ENCODE results near the gene EPS8.

The EPS8 gene

GRCh38 chr12:15662303-15662980 lies 126.7 kb downstream of the EPS8 start:
- TF ChIP-seq, protein P1, sequence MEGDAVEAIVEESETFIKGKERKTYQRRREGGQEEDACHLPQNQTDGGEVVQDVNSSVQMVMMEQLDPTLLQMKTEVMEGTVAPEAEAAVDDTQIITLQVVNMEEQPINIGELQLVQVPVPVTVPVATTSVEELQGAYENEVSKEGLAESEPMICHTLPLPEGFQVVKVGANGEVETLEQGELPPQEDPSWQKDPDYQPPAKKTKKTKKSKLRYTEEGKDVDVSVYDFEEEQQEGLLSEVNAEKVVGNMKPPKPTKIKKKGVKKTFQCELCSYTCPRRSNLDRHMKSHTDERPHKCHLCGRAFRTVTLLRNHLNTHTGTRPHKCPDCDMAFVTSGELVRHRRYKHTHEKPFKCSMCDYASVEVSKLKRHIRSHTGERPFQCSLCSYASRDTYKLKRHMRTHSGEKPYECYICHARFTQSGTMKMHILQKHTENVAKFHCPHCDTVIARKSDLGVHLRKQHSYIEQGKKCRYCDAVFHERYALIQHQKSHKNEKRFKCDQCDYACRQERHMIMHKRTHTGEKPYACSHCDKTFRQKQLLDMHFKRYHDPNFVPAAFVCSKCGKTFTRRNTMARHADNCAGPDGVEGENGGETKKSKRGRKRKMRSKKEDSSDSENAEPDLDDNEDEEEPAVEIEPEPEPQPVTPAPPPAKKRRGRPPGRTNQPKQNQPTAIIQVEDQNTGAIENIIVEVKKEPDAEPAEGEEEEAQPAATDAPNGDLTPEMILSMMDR (IDR thresholded peaks at IDR 0.05; ENCODE audit: low read depth, low read length) = no peak
- H3K4me3 ChIP-seq (ENCODE audit: low read depth, low read length) = no peak overlapping the region

DNA sequence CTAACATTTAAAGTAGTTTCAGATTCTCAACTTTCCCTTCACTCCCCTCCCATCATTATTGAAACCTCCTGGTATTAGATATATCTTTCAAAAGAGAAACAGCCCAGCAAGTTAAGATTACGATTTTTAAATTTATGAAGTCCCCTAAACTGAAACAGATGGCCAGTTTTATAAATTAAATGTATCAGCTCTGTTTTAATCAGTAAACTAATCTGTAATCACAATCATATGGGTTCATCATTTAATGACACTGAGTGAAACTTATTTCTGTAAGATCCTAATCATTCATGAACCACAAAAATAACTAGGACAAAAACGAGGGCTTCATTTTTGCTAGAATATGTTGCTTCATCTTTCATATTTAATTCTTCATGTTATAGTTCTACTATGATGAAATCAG lies 137.8 kb downstream of the EPS8 start:
- TF ChIP-seq, protein P1 (IDR thresholded peaks at IDR 0.05; ENCODE audit: low read depth, low read length) = no peak
- no peak overlapping the region for H3K4me3 ChIP-seq (ENCODE audit: low read depth, low read length)

- TF ChIP-seq, protein P1 (IDR thresholded peaks at IDR 0.05; ENCODE audit: low read depth, low read length) = no peak
Measured at GRCh38 chr12:15650399-15651128, 138.6 kb downstream of the EPS8 start.

GRCh38 chr12:15649347-15649746 lies 139.8 kb downstream of the EPS8 start:
- no peak overlapping the region for H3K4me3 ChIP-seq (ENCODE audit: low read depth, low read length)
- TF ChIP-seq, protein P1 (IDR thresholded peaks at IDR 0.05; ENCODE audit: low read depth, low read length) = no peak

More at GRCh38 chr12:15650399-15651128, 138.6 kb downstream of the EPS8 start:
- H3K4me3 ChIP-seq (ENCODE audit: low read depth, low read length) = no peak overlapping the region

DNA sequence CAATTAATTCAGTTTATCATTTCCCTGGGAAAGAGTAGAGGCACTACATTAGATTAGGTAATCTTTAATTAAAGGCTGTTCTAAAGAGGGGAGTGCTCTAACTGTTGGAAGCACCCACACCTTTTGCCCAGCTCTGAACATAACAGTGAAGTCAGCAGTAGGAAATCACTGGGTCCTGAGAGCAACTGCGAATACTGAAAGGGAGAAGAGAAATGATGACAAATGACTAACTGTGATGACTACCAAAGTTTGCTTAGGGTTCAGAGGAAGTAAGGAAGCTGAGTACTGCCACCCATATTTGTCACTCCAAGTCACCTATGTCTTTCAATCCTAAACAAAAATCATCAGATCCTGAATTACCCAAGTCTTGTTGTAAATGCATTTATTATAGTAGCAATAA lies 140.6 kb downstream of the EPS8 start:
- TF ChIP-seq, protein P1 (IDR thresholded peaks at IDR 0.05; ENCODE audit: low read depth, low read length) = no peak
- no peak overlapping the region for H3K4me3 ChIP-seq (ENCODE audit: low read depth, low read length)

DNA sequence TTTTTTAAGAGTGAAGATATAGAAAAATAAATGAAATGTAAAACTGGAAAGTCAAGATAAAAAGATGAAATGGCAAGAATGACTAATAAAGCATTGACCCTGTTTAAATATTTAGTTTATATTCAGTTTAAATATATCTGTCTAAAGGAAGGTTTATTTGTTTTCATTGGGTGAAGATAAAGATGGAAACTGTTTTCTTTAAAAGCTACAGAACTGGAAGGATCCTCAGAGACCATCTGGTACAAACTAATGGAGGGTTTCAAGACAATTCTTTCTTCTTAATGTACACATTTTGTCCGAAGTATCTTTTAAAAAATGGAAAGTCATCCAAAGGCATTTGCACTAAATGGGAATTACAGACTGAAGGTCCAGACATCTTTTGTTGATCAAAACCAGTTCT lies 142.6 kb downstream of the EPS8 start:
- H3K4me3 ChIP-seq (ENCODE audit: low read depth, low read length) = no peak overlapping the region
- TF ChIP-seq, protein P1 (IDR thresholded peaks at IDR 0.05; ENCODE audit: low read depth, low read length) = no peak

DNA sequence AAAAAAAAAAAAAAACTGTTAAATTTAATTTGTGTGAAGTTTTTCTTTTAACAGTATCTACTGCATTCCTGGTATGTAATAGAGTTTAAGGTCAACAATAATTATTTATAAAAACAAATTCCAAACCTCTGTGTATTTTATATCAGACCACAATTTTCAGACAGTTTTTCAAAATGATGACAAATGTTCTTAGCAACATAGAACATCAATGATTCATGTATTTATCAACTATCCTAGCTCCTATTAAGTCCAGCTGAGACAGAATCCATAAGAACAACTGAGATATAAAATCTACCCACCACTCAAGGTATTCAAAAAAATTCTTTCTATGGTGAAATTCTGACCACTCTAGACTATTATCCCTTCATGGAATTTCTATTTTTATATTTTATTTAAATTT lies 144.5 kb downstream of the EPS8 start:
- TF ChIP-seq, protein P1 (IDR thresholded peaks at IDR 0.05; ENCODE audit: low read depth, low read length) = no peak
- H3K4me3 ChIP-seq (ENCODE audit: low read depth, low read length) = no peak overlapping the region

Measured in WI38 (cell line).